Activated T-cell treated with anti-CD3 and anti-CD28 coated beads, Interleukin-2, amount 50 U/mL, for 48 hours (primary cell): Measurements from ENCODE around the gene CDKN1A.
"Not testable (repeated sequence)": the region's sequence is repeated elsewhere in the genome, so short reads cannot be mapped to it uniquely, and the experiment has no call there.

ENCODE experiments used
- DNase-seq, 2 experiments: peaks; one replicate each; pipeline ENCODE4 v3.0.0-alpha.2; 2020

Gene CDKN1A

DNA sequence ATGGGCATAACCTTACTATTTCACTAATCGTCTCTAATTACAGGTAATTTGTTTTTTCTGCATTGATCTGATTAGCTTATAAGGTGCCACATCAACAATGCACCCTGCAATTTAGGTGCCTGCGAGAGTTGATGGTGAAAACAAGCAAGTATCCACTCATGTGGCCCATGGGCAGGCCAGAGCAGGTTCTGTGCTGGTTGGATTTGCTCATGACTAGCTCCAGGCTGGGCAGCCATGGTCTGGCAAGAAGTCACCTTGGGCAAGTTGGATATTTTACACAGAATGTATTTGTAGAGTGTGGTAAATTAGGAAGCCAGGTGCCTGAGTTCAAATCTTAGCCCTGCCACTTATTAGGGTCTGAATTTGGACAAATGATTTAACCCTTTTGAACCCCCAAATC lies 44.4 kb downstream of the CDKN1A start:
- DNase-seq, result no peak

DNA sequence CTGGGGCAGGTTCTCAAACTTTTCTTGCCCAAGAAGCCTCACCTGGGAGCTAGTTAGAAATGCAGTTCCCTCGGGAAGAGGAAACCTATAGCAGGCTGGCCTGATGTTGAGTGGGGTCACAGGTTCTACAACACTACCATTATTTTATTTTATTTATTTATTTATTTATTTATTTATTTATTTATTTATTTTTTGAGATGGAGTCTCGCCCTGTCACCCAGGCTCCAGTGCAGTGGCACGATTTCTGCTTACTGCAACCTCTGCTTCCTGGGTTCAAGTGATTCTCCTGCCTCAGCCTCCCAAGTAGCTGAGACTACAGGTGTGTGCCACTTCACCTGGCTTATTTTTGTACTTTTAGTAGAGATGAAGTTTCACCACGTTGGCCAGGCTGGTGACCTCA lies 45.5 kb downstream of the CDKN1A start:
- not testable (repeated sequence) for DNase-seq

DNA sequence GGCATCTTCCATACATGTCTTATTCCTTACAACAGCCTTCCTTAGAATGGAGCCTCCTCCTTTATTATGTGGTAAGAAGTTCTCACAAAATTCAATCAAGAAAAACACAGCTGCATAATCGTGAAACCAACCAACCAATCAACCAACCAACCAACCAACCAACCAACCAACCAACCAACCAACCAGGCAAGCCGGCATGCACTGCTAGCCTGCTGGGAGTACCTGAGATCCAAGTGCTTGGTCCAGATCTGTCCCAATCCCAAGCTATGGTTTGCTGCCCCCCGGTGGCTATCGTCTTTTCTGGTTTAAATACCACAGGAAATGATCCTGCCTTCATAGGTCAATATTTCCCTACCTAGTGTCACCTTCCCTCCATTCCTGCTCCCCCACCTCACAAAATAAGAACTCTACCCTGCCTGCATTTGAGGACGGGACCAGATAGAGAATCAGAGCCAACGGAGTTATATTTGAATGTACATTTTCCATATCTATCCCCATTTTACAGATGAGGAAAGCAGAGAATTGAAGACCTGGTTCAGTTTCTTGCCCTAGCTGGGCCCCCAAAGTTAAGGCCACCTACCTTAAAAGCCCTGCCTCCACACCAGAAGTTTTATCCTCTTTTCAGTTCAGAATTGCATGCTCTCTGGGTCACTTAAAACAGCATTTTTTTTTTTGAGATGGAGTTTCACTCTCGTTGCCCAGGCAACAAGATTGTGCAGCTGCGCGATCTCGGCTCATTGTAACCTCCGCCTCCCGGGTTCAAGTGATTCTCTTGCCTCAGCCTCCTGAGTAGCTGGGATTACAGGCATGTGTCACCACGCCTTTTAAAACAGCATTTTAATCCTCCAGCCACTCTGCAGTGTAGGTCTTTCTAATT lies 46.2 kb downstream of the CDKN1A start:
- peak; percentile 77 to 81 for DNase-seq

DNA sequence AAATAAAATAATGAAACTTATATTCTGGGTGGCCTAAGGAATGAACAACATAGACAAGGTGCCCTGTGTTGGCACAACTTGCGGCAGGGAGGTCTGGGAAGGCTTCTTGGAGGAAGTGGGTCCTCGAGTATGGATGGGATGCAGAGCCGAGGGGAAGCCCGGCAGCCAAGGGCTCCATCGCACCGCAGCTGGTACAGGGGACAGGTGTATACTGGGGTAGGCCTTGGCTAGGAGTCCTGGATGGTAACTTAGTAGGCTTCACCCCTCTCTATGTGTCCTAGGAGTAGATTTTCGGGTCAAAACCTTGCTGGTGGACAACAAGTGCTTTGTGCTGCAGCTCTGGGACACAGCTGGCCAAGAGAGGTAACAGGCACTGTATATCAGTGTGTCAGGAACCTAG lies 47.1 kb downstream of the CDKN1A start:
- DNase-seq, result no peak

DNA sequence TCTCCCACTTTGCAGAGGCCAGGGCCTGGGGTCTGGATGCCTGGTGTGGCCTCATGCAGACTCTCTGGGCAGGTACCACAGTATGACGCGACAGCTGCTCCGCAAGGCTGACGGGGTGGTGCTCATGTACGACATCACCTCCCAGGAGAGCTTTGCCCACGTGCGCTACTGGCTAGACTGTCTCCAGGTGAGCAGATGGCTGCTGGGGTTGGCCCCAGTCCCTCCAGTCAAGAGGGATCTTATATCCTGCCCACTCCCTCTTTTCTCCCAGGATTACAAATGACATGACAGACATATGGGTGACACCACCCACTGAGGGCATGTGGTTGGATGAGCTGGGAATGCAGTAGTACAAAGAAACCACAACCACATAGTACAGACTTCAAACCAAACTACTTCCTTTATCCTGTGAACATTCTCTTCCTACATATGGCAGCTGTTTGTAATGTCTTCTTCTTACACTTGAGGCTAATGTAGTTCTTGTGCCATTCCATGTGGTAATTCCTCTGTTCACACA lies 49.0 kb downstream of the CDKN1A start:
- DNase-seq, result peak; percentile 27 to 33

DNA sequence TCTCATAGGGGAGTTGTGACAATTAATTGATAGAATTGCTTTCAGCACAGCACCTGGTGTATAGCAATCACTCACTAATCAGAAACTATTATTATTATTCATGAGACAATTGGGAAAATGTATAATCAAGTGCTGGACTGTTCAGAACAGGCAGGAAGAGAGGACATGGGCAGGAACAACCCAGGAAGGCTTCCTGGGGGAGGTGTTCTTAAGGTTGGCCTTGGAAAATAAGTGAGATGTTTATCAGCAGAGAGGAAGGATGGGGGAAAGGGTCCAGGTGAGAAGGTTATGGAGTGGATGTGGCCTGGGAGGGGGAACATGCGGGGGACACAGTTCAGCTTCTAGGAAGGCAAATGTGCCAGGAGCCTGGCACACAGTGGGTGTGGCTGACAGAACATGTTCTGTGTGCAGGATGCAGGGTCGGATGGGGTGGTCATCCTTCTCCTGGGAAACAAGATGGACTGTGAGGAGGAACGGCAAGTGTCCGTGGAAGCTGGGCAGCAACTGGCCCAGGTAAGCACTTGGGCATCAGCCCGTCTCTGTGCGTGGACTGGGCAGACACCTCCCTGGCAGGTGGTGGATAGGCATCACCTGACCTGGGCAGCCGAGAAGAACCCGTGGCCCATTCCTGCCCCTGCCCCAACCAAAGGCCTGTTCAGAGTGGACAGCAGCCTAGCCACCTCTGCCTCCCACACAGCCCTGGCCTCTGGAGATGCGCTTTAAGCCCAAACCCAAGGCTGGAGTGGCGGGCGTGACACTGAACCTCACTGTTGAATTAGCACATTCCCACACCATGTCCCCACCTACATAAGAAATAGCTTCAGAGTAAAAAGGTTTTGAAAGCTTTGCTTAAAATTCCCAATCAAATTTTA lies 50.0 kb downstream of the CDKN1A start:
- DNase-seq, result no peak

DNA sequence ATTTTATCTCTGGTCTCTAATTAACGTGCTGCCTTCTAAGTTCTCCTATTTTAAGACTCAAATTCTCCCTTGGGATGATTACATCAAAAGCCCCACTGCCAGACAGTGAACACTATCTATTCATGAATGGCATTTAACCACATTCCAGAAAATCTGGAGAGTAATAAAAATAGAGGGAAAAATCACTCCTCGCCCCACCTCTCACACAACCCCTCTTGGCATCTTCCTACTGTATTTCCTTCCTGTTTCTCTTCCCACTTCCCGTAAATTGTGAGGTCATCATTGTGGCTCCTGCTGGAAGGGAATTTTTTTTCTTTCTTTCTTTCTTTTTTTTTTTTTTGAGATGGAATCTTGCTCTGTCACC lies 50.6 kb downstream of the CDKN1A start:
- no peak for DNase-seq

DNA sequence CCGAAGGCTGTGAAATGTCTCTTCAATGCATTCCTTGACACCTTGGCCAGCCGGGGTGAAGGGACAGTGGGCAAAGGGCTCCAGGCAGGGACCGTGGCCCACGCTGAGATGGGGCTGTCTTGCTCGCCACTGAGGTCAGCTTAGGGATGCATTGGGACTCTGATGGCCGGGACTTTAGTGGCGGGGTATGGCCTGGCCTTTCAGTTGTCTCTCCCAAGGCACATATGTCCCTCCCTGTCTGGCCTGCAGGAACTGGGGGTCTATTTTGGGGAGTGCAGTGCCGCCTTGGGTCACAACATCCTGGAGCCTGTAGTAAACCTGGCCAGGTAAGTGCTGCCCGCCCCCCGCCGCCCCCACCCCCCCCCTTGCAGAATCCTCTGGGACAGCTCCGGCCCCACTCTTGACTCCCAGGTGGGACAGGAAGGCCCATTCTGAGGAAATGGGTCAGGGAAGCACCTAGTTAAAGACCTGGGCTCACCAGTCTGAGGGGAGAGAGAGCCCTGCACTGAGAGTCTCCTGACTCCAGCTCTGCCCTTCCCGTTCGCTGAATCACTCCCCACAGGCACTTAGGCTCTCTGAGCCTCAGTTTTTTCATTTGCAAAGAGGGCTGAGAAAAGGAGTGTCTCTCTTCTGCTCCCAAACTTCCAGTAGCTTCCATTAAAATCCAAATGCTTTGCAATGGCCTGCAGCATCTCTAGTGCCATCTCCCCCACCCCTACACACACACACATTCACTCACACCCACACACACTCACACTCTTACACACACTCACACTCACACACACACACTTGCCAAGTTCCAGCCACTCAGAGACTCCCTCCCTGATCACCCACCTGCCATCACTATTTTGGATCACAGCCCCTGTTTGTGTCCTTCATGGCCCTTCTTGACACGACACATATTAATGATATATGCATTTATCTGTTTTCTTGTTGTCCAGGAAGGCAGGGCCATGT lies 52.2 kb downstream of the CDKN1A start:
- DNase-seq, result no peak

DNA sequence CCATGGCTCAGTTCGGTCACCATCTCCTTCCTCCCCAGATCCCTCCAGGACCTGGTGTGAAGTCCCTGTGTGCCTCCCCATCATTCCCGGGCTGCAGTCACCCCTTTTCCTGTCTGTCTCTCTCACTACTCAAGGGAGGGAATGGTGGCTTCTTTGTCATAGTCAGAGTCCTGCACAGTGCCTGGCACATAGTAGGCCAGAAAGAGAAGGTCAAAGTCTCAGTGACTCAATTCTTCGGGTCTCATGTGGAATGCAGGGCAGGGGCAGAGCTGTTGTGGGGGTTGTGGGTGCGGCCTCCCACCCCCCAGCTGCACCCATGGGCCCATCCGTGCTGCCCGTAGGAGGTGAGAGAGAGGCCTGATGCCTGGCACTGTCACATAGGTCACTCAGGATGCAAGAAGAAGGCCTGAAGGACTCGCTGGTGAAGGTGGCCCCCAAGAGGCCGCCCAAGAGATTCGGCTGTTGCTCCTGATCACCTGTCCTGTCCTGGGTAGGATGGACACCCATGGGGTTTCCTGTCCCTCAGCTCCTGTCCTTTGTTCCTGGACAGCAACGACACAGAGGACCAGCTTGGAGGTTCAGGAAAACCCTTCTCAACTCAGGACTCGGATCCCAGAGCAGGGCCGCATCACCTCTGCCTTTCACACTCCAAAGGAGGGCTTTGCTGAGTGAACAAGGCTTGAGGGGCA lies 53.3 kb downstream of the CDKN1A start:
- no peak for DNase-seq

DNA sequence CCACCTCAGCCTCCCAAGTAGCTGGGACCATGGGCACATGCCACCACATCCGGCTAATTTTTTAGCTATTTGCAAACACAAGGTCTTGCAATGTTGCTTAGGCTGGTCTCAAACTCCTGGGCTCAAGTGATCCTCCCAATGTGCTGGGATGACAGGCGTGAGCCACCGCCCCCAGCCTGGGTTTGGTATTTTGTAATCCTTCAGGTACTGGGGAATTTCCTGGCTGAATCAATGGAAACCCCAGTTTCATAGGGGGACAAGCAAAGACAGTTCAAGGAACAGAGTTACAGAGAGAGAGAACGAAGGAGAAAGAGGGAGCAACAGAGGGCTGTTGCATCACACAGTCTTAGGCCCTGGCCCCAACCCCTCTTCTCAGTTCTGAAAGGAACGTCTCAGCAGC lies 54.8 kb downstream of the CDKN1A start:
- no peak for DNase-seq

DNA sequence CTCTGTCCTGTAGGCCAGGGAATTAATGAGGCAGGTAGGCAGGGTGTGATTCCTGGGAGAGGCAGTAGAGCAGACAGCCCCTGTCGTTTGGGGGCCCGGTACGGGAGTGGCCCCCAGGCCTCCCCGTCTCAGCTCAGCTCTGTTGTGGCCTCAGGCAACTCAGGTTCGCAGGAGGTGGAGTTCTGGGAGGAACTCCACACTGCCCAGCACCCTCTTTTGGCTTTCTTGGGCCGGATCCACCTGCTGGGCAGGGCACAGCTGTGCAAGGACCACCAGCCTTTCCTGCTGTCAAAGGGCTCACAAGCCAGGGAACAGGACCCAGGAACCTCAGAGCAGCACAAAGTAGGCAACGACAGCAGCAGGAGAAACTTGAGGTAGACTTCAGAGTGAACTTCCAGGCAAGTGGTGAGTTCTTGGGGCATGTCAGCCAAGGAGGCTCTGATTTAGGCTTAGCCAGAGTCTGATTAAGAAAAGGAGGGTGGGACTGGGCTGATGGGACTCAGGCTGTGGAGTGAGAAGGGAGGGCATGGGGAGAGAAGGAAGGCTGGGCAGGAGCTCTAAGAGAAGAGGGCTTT lies 56.1 kb downstream of the CDKN1A start:
- DNase-seq, result no peak

DNA sequence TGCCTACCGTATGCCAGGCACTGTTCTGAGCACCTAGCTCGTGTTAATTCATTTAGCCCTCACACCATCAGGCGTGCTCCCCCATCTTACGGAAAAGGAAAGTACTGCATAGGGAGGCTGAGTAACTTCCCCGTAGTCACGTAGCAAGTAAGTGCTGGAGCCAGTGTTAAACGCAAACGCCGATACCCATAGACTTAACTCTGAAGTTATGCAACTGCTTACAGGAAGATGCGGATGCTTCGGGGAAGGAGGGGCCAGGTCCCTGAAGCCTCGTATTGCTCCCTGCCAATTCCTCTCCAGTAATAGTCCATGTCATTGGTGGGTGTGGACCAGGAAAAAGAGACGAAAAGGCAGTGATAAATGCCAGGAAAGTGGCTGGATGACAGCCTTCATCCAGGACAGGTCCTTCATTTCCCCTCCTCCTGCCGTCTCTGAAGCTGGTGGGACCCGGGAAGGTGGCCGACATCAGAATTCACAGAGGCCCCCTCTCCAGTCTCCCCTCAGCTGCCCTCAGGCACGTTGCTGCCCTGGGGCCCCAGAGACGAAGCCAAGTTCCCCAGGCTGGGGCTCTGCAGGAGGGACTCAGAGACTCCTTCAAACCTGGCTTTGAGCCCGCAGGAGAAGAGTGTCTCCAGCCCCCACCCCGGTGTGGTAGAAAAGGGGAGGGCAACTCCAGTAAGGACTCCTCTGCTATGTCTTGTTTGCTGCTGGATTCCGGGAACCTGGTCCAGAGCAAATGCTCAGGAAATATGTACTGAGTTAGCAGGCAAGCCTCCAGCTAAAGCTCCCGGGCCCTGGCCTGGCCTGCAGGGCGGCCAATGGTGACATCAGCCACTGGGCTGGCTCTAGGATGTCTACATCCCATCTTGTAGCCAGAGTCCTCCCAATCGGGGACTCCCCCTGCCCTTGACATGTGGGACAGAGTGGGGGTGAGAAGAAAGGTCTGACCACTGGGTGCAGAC lies 56.9 kb downstream of the CDKN1A start:
- peak; percentile 51 to 62 for DNase-seq
